ENCODE data around the gene GOLT1B.

DNA sequence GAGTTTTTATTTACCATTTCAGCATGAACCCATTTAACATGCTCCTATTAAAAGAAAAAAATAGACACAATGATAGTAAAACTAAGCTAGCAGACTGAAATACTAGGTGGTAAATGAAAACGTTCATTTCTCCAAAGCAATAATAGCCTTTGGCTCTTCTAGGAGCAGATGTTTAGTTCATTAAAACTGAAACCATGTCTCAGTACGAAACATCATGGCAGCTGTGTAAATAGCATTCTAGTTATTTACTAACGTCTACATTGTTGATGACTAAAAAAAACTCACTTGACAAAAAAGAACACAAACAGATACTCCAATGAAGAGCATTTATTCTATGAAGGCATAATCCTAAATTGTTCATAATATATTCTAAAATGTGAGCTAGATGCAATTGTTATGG lies 18.1 kb upstream of the GOLT1B start:
- TF ChIP-seq EZH2phosphoT487 (IDR thresholded peaks at IDR 0.05; ENCODE audit: borderline replicate concordance, low read depth, low read length) = no peak
- TF ChIP-seq, protein P1, sequence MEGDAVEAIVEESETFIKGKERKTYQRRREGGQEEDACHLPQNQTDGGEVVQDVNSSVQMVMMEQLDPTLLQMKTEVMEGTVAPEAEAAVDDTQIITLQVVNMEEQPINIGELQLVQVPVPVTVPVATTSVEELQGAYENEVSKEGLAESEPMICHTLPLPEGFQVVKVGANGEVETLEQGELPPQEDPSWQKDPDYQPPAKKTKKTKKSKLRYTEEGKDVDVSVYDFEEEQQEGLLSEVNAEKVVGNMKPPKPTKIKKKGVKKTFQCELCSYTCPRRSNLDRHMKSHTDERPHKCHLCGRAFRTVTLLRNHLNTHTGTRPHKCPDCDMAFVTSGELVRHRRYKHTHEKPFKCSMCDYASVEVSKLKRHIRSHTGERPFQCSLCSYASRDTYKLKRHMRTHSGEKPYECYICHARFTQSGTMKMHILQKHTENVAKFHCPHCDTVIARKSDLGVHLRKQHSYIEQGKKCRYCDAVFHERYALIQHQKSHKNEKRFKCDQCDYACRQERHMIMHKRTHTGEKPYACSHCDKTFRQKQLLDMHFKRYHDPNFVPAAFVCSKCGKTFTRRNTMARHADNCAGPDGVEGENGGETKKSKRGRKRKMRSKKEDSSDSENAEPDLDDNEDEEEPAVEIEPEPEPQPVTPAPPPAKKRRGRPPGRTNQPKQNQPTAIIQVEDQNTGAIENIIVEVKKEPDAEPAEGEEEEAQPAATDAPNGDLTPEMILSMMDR (conservative IDR thresholded peaks at IDR 0.05; ENCODE audit: low read length) = no peak
